OCI-LY3 (cell line): Measurements from ENCODE around the gene ZBTB48.

ENCODE experiments used
- H2AFZ ChIP-seq: fragments of 200-600, 300-600 bp; shearing (Covaris generic); 2 replicates; pipeline ENCODE4 v1.6.0; 2014; ENCODE audit warnings: antibody characterized with exemption, low read depth, low read length
- H3K27ac ChIP-seq: fragments of 200-600, 300-600 bp; sonication (generic); 2 replicates; pipeline ENCODE4 v1.5.1; 2014; ENCODE audit warnings: mild to moderate bottlenecking, low read length, moderate library complexity, mixed read lengths
- H3K27me3 ChIP-seq: fragments of 200-600, 300-600 bp; sonication (generic); 2 replicates; pipeline ENCODE4 v1.6.1; 2014; ENCODE audit warnings: low read depth, low read length, mixed read lengths
- H3K36me3 ChIP-seq: fragments of 200-600, 300-600 bp; sonication (generic); replicated peaks from 2 replicates; pipeline ENCODE3; 2014; ENCODE audit warnings: low read depth, low read length, mixed read lengths
- H3K4me1 ChIP-seq: fragments of 300-600, 200-600 bp; sonication (generic); 2 replicates; pipeline ENCODE4 v1.6.1; 2014; ENCODE audit warnings: low read length, mixed read lengths
- H3K4me2 ChIP-seq: fragments of 200-600, 300-600 bp; sonication (generic); 2 replicates; pipeline ENCODE4 v1.6.1; 2014; ENCODE audit warnings: low read length, mixed read lengths
- H3K4me3 ChIP-seq: fragments of 300-600, 200-600 bp; sonication (generic); 2 replicates; pipeline ENCODE4 v1.5.1; 2014; ENCODE audit warnings: antibody characterized with exemption, mild to moderate bottlenecking, low read length, moderate library complexity
- H3K79me2 ChIP-seq: fragments of 300-600, 200-600 bp; shearing (Covaris generic); 2 replicates; pipeline ENCODE4 v1.6.1; 2014; ENCODE audit warnings: mild to moderate bottlenecking, low read length, mixed read lengths
- H3K9ac ChIP-seq: fragments of 300-600, 200-600 bp; shearing (Covaris generic); 2 replicates; pipeline ENCODE4 v1.6.0; 2014; ENCODE audit warnings: mild to moderate bottlenecking, low read length, moderate library complexity
- H3K9me3 ChIP-seq: fragments of 200-600, 300-600 bp; shearing (Covaris generic); 2 replicates; pipeline ENCODE4 v1.6.1; 2014; ENCODE audit warnings: low read length, mixed read lengths; ENCODE audit not compliant: insufficient read depth
- H4K20me1 ChIP-seq: fragments of 200-600, 300-600 bp; sonication (generic); 2 replicates; pipeline ENCODE4 v1.6.1; 2016; ENCODE audit warnings: low read length, mixed read lengths; ENCODE audit not compliant: insufficient read depth
- CTCF ChIP-seq: fragments of 200-600, 300-600 bp; sonication (generic); IDR thresholded peaks from 2 replicates; pipeline ENCODE4 v1.5.1; 2014; ENCODE audit warnings: antibody characterized with exemption, low read length, low read depth
- EZH2phosphoT487 ChIP-seq: fragments of 200-600 bp; shearing (Covaris generic); IDR thresholded peaks from 2 replicates; pipeline ENCODE4 v1.6.1; 2018; ENCODE audit warnings: antibody characterized with exemption, mixed run types, low read depth

The ZBTB48 gene

GRCh38 chr1:6578624-6579373 lies 995 bp upstream of the ZBTB48 start:
- peak overlapping the region; percentile 55; the same call in 1 of the 2 replicates for H3K9ac ChIP-seq
- H3K4me3 ChIP-seq: peak overlapping the region; percentile 98
- no peak overlapping the region for H2AFZ ChIP-seq
- H3K4me1 ChIP-seq: peaks cover 13% of the 10 kb centered on the region
- no peaks in the 10 kb centered on the region for H3K9me3 ChIP-seq
- H3K4me2 ChIP-seq: peak overlapping the region; percentile 89
- H3K27me3 ChIP-seq: no peaks in the 10 kb centered on the region
- no peaks in the 10 kb centered on the region for H3K36me3 ChIP-seq
- peaks cover 19% of the 10 kb centered on the region for H3K79me2 ChIP-seq
- TF ChIP-seq CTCF (no peak), EZH2phosphoT487 (no peak)
- no peak overlapping the region for H3K27ac ChIP-seq
- H4K20me1 ChIP-seq: no peaks in the 10 kb centered on the region

DNA sequence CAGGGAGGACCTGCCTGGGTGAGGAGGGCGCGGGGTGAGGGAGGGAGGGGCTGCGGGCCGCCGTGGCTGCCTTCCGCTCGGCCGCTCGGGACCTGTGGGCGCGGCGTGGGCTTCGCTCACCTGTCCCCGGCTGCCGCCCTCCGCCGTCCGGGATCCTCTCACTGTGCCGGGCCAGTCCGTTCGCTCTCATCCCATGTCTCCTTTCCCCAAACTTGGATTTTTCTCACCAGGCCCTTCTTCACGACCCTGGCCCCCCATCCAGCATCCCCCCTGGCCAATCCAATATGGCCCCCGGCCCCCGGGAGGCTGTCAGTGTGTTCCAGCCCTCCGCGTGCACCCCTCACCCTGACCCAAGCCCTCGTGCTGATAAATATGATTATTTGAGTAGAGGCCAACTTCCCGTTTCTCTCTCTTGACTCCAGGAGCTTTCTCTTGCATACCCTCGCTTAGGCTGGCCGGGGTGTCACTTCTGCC lies 362 bp downstream of the ZBTB48 start:
- no peak overlapping the region for H2AFZ ChIP-seq
- H3K27me3 ChIP-seq: no peaks in the 10 kb centered on the region
- TF ChIP-seq CTCF: no peak
- no peak for TF ChIP-seq EZH2phosphoT487
- no peaks in the 10 kb centered on the region for H3K9me3 ChIP-seq
- H3K79me2 ChIP-seq: peaks cover 19% of the 10 kb centered on the region
- H4K20me1 ChIP-seq: no peaks in the 10 kb centered on the region
- peak overlapping the region; percentile 39 for H3K27ac ChIP-seq
- no peaks in the 10 kb centered on the region for H3K36me3 ChIP-seq
- H3K4me2 ChIP-seq: peak overlapping the region; percentile 94
- H3K9ac ChIP-seq: peak overlapping the region; percentile 82
- H3K4me1 ChIP-seq: peaks cover 13% of the 10 kb centered on the region
- H3K4me3 ChIP-seq: peak overlapping the region; percentile 98

DNA sequence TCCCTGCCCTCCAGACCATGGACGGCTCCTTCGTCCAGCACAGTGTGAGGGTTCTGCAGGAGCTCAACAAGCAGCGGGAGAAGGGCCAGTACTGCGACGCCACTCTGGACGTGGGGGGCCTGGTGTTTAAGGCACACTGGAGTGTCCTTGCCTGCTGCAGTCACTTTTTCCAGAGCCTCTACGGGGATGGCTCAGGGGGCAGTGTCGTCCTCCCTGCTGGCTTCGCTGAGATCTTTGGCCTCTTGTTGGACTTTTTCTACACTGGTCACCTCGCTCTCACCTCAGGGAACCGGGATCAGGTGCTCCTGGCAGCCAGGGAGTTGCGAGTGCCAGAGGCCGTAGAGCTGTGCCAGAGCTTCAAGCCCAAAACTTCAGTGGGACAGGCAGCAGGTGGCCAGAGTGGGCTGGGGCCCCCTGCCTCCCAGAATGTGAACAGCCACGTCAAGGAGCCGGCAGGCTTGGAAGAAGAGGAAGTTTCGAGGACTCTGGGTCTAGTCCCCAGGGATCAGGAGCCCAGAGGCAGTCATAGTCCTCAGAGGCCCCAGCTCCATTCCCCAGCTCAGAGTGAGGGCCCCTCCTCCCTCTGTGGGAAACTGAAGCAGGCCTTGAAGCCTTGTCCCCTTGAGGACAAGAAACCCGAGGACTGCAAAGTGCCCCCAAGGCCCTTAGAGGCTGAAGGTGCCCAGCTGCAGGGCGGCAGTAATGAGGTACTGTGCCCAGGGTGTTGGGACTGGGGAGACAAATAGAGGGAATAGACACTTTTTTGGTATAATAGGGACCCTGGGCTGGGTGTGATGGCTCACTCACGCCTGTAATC lies 1.0 kb downstream of the ZBTB48 start:
- Histone ChIP-seq H3K9ac (peak overlapping the region; percentile 82), H3K4me3 (peak overlapping the region; percentile 98), H3K4me1 (peaks cover 13% of the 10 kb centered on the region), H4K20me1 (no peaks in the 10 kb centered on the region), H3K9me3 (no peaks in the 10 kb centered on the region), H3K79me2 (peaks cover 19% of the 10 kb centered on the region), H3K27me3 (no peaks in the 10 kb centered on the region), H3K4me2 (peak overlapping the region; percentile 94), H3K27ac (peak overlapping the region; percentile 39; the same call in 1 of the 2 replicates), H3K36me3 (no peaks in the 10 kb centered on the region), H2AFZ (no peak overlapping the region)
- no peak for TF ChIP-seq EZH2phosphoT487
- TF ChIP-seq CTCF: no peak
